OCI-LY1 (cell line): ENCODE measurements around the gene TMEM266.
A peak's percentile ranks its signal among the peaks of the same experiment; 100 is the strongest.

Source experiments
- H2AFZ ChIP-seq: fragments of 200-600 bp; sonication (generic), shearing (Covaris generic); 2 replicates; pipeline ENCODE4 v1.6.0; 2014; ENCODE audit warnings: antibody characterized with exemption, mild to moderate bottlenecking, low read length
- H3F3A ChIP-seq: fragments of 200-600 bp; sonication (generic), shearing (Covaris generic); 2 replicates; pipeline ENCODE4 v1.6.0; 2014; ENCODE audit warnings: mild to moderate bottlenecking, antibody characterized with exemption, low read length, moderate library complexity; ENCODE audit not compliant: insufficient read depth
- H3K27ac ChIP-seq: fragments of 200-600 bp; sonication (generic); 2 replicates; pipeline ENCODE4 v1.5.1; 2014; ENCODE audit warnings: low read length, mixed run types, mild to moderate bottlenecking, low read depth; ENCODE audit not compliant: poor library complexity, severe bottlenecking
- H3K27me3 ChIP-seq: fragments of 200-600 bp; sonication (generic); 2 replicates; pipeline ENCODE4 v1.6.0; 2014; ENCODE audit warnings: antibody characterized with exemption, mild to moderate bottlenecking, low read length, moderate library complexity; ENCODE audit not compliant: insufficient read depth
- H3K36me3 ChIP-seq: fragments of 200-600 bp; sonication (generic); 2 replicates; pipeline ENCODE4 v1.6.1; 2014; ENCODE audit warnings: mild to moderate bottlenecking, antibody characterized with exemption, low read length, moderate library complexity, mixed read lengths; ENCODE audit not compliant: insufficient read depth
- H3K4me1 ChIP-seq: fragments of 200-600 bp; sonication (generic); 2 replicates; pipeline ENCODE4 v1.5.1; 2014; ENCODE audit warnings: mild to moderate bottlenecking, low read length, moderate library complexity; ENCODE audit not compliant: insufficient read depth, severe bottlenecking
- H3K4me2 ChIP-seq: fragments of 200-600 bp; sonication (generic), shearing (Covaris generic); 2 replicates; pipeline ENCODE4 v1.6.1; 2014; ENCODE audit warnings: low read length
- H3K4me3 ChIP-seq: fragments of 200-600 bp; sonication (generic); 2 replicates; pipeline ENCODE4 v1.5.1; 2014; ENCODE audit warnings: low read length, low read depth, mild to moderate bottlenecking, mixed read lengths; ENCODE audit not compliant: poor library complexity, severe bottlenecking
- H3K79me2 ChIP-seq: fragments of 200-600 bp; shearing (Covaris generic); 2 replicates; pipeline ENCODE4 v1.6.1; 2016; ENCODE audit warnings: mixed run types, low read length, mixed read lengths; ENCODE audit not compliant: insufficient read depth
- H3K9ac ChIP-seq: fragments of 200-600 bp; sonication (generic), shearing (Covaris generic); 2 replicates; pipeline ENCODE4 v1.6.1; 2014; ENCODE audit warnings: mild to moderate bottlenecking, low read length, mixed read lengths
- H3K9me2 ChIP-seq: fragments of 200-600 bp; sonication (generic), shearing (Covaris generic); 2 replicates; pipeline ENCODE4 v1.6.1; 2014; ENCODE audit warnings: low read depth, mild to moderate bottlenecking, low read length, mixed read lengths
- H3K9me3 ChIP-seq: fragments of 200-600 bp; shearing (Covaris generic); 2 replicates; pipeline ENCODE4 v1.6.1; 2014; ENCODE audit warnings: low read length, mixed read lengths
- H4K20me1 ChIP-seq: fragments of 200-600 bp; sonication (generic), shearing (Covaris generic); 2 replicates; pipeline ENCODE4 v1.6.0; 2016; ENCODE audit warnings: mild to moderate bottlenecking, low read length; ENCODE audit not compliant: insufficient read depth
- EZH2 ChIP-seq: fragments of 200-600 bp; sonication (generic), shearing (Covaris generic); IDR thresholded peaks from 2 replicates; pipeline ENCODE4 v1.8.0; 2017; ENCODE audit warnings: borderline replicate concordance, mixed run types, mild to moderate bottlenecking, antibody characterized with exemption, low read length, moderate library complexity, mixed read lengths
- TF ChIP-seq, protein P1 (sequence below): fragments of 200-600 bp; sonication (generic), shearing (Covaris generic); IDR thresholded peaks from 2 replicates; pipeline ENCODE4 v1.5.1; 2017; ENCODE audit warnings: mild to moderate bottlenecking, antibody characterized with exemption, low read length, moderate library complexity, mixed read lengths

TMEM266 gene

GRCh38 chr15:76056931-76057330, 2.9 kb upstream of the TMEM266 start:
- no peak overlapping the region for H2AFZ ChIP-seq
- no peaks in the 10 kb centered on the region for H3K9me2 ChIP-seq
- H3K27me3 ChIP-seq: no peaks in the 10 kb centered on the region; the same call in 1 of the 2 replicates
- peaks cover 2% of the 10 kb centered on the region; the same call in 1 of the 2 replicates for H3F3A ChIP-seq
- no peak overlapping the region for H3K4me2 ChIP-seq
- TF ChIP-seq, protein P1, sequence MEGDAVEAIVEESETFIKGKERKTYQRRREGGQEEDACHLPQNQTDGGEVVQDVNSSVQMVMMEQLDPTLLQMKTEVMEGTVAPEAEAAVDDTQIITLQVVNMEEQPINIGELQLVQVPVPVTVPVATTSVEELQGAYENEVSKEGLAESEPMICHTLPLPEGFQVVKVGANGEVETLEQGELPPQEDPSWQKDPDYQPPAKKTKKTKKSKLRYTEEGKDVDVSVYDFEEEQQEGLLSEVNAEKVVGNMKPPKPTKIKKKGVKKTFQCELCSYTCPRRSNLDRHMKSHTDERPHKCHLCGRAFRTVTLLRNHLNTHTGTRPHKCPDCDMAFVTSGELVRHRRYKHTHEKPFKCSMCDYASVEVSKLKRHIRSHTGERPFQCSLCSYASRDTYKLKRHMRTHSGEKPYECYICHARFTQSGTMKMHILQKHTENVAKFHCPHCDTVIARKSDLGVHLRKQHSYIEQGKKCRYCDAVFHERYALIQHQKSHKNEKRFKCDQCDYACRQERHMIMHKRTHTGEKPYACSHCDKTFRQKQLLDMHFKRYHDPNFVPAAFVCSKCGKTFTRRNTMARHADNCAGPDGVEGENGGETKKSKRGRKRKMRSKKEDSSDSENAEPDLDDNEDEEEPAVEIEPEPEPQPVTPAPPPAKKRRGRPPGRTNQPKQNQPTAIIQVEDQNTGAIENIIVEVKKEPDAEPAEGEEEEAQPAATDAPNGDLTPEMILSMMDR: no peak
- no peak for TF ChIP-seq EZH2
- H3K9me3 ChIP-seq: no peaks in the 10 kb centered on the region
- H3K4me3 ChIP-seq: no peak overlapping the region
- no peak overlapping the region for H3K9ac ChIP-seq
- no peak overlapping the region for H3K27ac ChIP-seq
- peaks cover 9% of the 10 kb centered on the region for H3K4me1 ChIP-seq
- no peaks in the 10 kb centered on the region for H4K20me1 ChIP-seq
- H3K79me2 ChIP-seq: no peaks in the 10 kb centered on the region
- no peaks in the 10 kb centered on the region for H3K36me3 ChIP-seq

DNA sequence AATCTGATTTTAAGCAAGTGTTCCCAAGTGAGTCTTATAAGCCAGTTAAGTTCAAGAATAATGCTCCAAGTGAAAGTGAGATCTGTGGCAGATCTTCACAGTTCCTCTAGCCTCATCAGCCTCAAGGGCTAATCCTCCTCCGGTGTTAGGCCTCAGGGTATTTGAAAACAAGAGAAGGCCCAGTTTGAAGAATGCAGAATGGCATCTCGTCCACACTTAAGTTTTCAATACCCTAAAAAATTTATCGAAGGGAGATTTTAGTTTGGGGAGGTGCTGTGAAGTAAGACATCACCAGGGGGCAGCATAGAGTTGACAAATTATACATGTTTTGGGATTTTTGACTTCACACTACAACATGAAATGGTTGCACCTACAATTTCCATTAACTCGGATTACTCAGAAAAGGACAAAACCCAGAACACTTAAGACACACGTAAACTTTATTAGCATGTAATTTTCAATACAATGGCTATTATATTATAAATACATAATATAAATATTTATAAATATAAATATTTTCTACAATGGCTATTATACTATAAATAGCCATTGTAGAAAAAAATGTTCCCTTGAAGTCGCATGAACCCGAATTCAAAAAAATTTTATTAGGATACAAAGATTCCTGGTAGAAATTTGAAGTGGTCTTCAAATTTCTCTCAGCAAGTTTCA, 2.3 kb upstream of the TMEM266 start:
- no peak overlapping the region for H2AFZ ChIP-seq
- no peak overlapping the region for H3K4me3 ChIP-seq
- H3K4me1 ChIP-seq: peaks cover 9% of the 10 kb centered on the region
- no peaks in the 10 kb centered on the region for H3K9me3 ChIP-seq
- H3K9me2 ChIP-seq: no peaks in the 10 kb centered on the region
- H3K27ac ChIP-seq: no peak overlapping the region
- no peaks in the 10 kb centered on the region for H3K36me3 ChIP-seq
- H3K9ac ChIP-seq: no peak overlapping the region
- TF ChIP-seq, protein P1: peak; percentile 75; the same call in 1 of the 2 replicates
- no peak for TF ChIP-seq EZH2
- no peaks in the 10 kb centered on the region for H3K79me2 ChIP-seq
- H3K4me2 ChIP-seq: no peak overlapping the region
- no peaks in the 10 kb centered on the region for H4K20me1 ChIP-seq
- H3F3A ChIP-seq: peaks cover 2% of the 10 kb centered on the region; the same call in 1 of the 2 replicates
- H3K27me3 ChIP-seq: no peaks in the 10 kb centered on the region; the same call in 1 of the 2 replicates

DNA sequence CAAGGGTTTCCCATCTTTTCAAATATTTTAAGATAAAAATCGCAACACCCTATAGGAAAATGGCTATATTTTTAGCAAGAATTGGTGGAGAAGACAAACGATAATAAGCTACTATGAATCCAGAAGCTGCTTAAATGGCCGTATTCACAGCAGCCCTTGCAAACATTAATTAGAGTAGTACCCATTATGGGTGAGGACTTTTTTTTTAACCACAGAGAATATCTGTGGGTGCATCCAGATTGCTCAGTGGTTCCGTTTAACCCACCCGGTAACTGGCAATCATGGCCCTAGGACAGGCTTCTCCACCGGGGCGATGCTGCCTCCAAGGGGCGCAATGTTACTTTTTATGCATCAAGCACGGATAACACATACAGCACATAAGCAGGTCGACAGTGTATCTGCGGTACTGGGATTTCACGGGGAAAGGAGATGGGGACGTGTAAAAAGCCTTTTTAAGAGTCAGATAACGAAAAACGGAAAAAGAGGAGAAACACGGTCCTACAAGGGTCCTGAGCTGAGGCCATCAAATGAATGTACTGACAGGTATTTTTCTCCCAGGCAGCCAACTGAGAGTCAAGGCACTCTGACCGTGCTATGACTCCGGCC, 968 bp upstream of the TMEM266 start:
- no peaks in the 10 kb centered on the region for H3K79me2 ChIP-seq

More for the DNA sequence above, 968 bp upstream of the TMEM266 start:
- Histone ChIP-seq H3K4me1 (peaks cover 9% of the 10 kb centered on the region), H3F3A (peaks cover 2% of the 10 kb centered on the region; the same call in 1 of the 2 replicates), H3K9ac (no peak overlapping the region), H3K9me2 (no peaks in the 10 kb centered on the region), H3K4me2 (peak overlapping the region; percentile 36), H3K27ac (no peak overlapping the region), H3K27me3 (no peaks in the 10 kb centered on the region; the same call in 1 of the 2 replicates), H3K9me3 (no peaks in the 10 kb centered on the region), H3K4me3 (peak overlapping the region; percentile 52), H2AFZ (no peak overlapping the region), H3K36me3 (no peaks in the 10 kb centered on the region), H4K20me1 (no peaks in the 10 kb centered on the region)
- TF ChIP-seq EZH2: no peak
- TF ChIP-seq, protein P1: peak; percentile 34; the same call in 1 of the 2 replicates
